HG03442 (cell line): ENCODE measurements around the gene SCFD2.
"Not testable (repeated sequence)": the region's sequence is repeated elsewhere in the genome, so short reads cannot be mapped to it uniquely, and the experiment has no call there.

ENCODE experiments used
- ATAC-seq: cut with Tn5 transposase; IDR thresholded peaks from one replicate; pipeline ENCODE4 v1.9.1; 2021; ENCODE audit warnings: mild to moderate bottlenecking, moderate library complexity; ENCODE audit not compliant: unreplicated experiment

SCFD2 gene

GRCh38 chr4:52841682-52842456 is 524.0 kb downstream of the SCFD2 start:
- no peak for ATAC-seq

GRCh38 chr4:52840531-52841370 is 525.1 kb downstream of the SCFD2 start:
- no peak for ATAC-seq

GRCh38 chr4:52838729-52839586 is 526.9 kb downstream of the SCFD2 start:
- ATAC-seq: no peak

GRCh38 chr4:52837716-52838558 is 527.9 kb downstream of the SCFD2 start:
- no peak for ATAC-seq

- no peak for ATAC-seq
Measured at GRCh38 chr4:52836678-52837077, 529.2 kb downstream of the SCFD2 start.

GRCh38 chr4:52836120-52836519 is 529.7 kb downstream of the SCFD2 start:
- no peak for ATAC-seq

GRCh38 chr4:52834641-52835456 is 531.0 kb downstream of the SCFD2 start:
- not testable (repeated sequence) for ATAC-seq

- no peak for ATAC-seq
Measured at GRCh38 chr4:52833941-52834525, 531.8 kb downstream of the SCFD2 start.

GRCh38 chr4:52825460-52826090 is 540.3 kb downstream of the SCFD2 start:
- no peak for ATAC-seq

GRCh38 chr4:52824603-52825459 is 541.0 kb downstream of the SCFD2 start:
- ATAC-seq: no peak

- no peak for ATAC-seq
Measured at GRCh38 chr4:52824270-52824602, 541.6 kb downstream of the SCFD2 start.

GRCh38 chr4:52823702-52824092 is 542.2 kb downstream of the SCFD2 start:
- no peak for ATAC-seq
